HepG2 (cell line): ENCODE data around the gene ODAPH. TPM values are rescaled to one million over a fixed set of nuclear protein-coding genes. Genes with fewer than 3 reads are reported as not detected.
A peak's percentile ranks its signal among the peaks of the same experiment; 100 is the strongest.

Source experiments
- ATF7-NPFF ChIP-seq: sonication (generic); formaldehyde crosslinking; IDR thresholded peaks from 2 replicates; pipeline ENCODE4 v1.8.1; 2023; ENCODE audit warnings: mild to moderate bottlenecking, low read depth, missing genetic modification reagents, moderate library complexity
- BHLHE40 ChIP-seq: IDR thresholded peaks from 2 replicates; pipeline ENCODE4 v1.6.1; 2011; ENCODE audit warnings: low read length, improper control_type of control experiment
- HOXA9 ChIP-seq: sonication (generic); formaldehyde crosslinking; IDR thresholded peaks from 2 replicates; pipeline ENCODE4 v1.8.1; 2022; ENCODE audit warnings: missing genetic modification reagents, mild to moderate bottlenecking, moderate library complexity, borderline replicate concordance
- KDM5B ChIP-seq: sonication (generic); formaldehyde crosslinking; IDR thresholded peaks from 2 replicates; pipeline ENCODE4 v1.4.0; 2020; ENCODE audit warnings: missing genetic modification reagents, mild to moderate bottlenecking, borderline replicate concordance
- MAFF ChIP-seq: IDR thresholded peaks from 2 replicates; pipeline ENCODE4 v1.6.1; 2011; ENCODE audit warnings: low read depth, low read length, improper control_type of control experiment
- MAFK ChIP-seq, 2 experiments: IDR thresholded peaks in 1 of 2; conservative IDR thresholded peaks in 1 of 2; 2 replicates each; pipeline ENCODE4 v1.6.1; 2011; ENCODE audit warnings: improper control_type of control experiment in 2 of 2, low read length in 2 of 2
- MEIS2 ChIP-seq: sonication (generic); formaldehyde crosslinking; IDR thresholded peaks from 2 replicates; pipeline ENCODE4 v1.9.0; 2021; ENCODE audit warnings: mild to moderate bottlenecking, missing genetic modification reagents
- NPAS2 ChIP-seq: sonication (generic); formaldehyde crosslinking; IDR thresholded peaks from 2 replicates; pipeline ENCODE4 v1.8.0; 2022; ENCODE audit warnings: mild to moderate bottlenecking, missing genetic modification reagents, borderline replicate concordance
- NR2F1 ChIP-seq, 2 experiments: fragments of 450-650 bp in 1 of 2; formaldehyde crosslinking in 1 of 2; IDR thresholded peaks; 2 replicates each; pipeline versions ENCODE4 v1.5.0 to v1.6.1; 2016 to 2020; ENCODE audit warnings: mild to moderate bottlenecking in 1 of 2, missing compliant biosample characterization in 1 of 2, missing genetic modification reagents in 1 of 2, moderate library complexity in 1 of 2
- NR2F2 ChIP-seq: IDR thresholded peaks from 2 replicates; pipeline ENCODE4 v1.6.1; 2012; ENCODE audit warnings: low read depth, inconsistent platforms, borderline replicate concordance
- POGK ChIP-seq: sonication (generic); formaldehyde crosslinking; conservative IDR thresholded peaks from 2 replicates; pipeline ENCODE4 v1.8.0; 2022; ENCODE audit warnings: mild to moderate bottlenecking, moderate library complexity, missing genetic modification reagents
- SSRP1 ChIP-seq: IDR thresholded peaks from 2 replicates; pipeline ENCODE4 v1.6.1; 2016; ENCODE audit warnings: control low read depth
- TCF12 ChIP-seq, 2 experiments: fragments of 450-650 bp in 1 of 2; sonication (generic) in 1 of 2; formaldehyde crosslinking in 1 of 2; IDR thresholded peaks; 2 replicates each; pipeline versions ENCODE4 v1.6.1 to v1.8.0; 2017 to 2022; ENCODE audit warnings: antibody characterized with exemption in 1 of 2, mild to moderate bottlenecking in 1 of 2, missing genetic modification reagents in 1 of 2, moderate library complexity in 1 of 2
- ZSCAN9 ChIP-seq: IDR thresholded peaks from 2 replicates; pipeline ENCODE4 v1.6.1; 2016; ENCODE audit warnings: borderline replicate concordance
- polyA plus RNA-seq, 8 experiments: library from polyadenylated mRNA; depleted of rRNA in 3 of 8; stranded (reverse) in 7 of 8; unstranded in 1 of 8; fragments of >200 nt; fragmentation: Illumina TruSeq in 4 of 8; extraction: Trizol in 4 of 8; gene quantifications; 2 replicates each; pipeline versions ENCODE4 v1.2.1 to v1.2.3, GENCODE V29; 2011 to 2016; ENCODE audit warnings: low read depth in 4 of 8, missing spikeins in 1 of 8, mixed read lengths in 1 of 8; ENCODE audit not compliant: insufficient read depth in 1 of 8
- total RNA-seq, 5 experiments: library from RNA; depleted of rRNA; stranded (reverse); fragments of >200 nt; fragmentation: Illumina TruSeq; extraction: Trizol; gene quantifications; 2 replicates each; pipeline ENCODE4 v1.2.3, GENCODE V29; 2016; ENCODE audit warnings: low read depth in 1 of 5
- TF ChIP-seq, protein P1 (sequence below): fragments of 450-650 bp; IDR thresholded peaks from 2 replicates; pipeline ENCODE4 v1.6.1; 2017
- TF ChIP-seq, protein P2 (sequence below): sonication (generic); formaldehyde crosslinking; IDR thresholded peaks from 2 replicates; pipeline ENCODE4 v1.4.0; 2020; ENCODE audit warnings: missing genetic modification reagents

Gene ODAPH
- total and polyA plus RNA-seq, 2 of the 13 experiments (the other 11 are each of a cell fraction or from before 2014, with no cell fraction given) = 0.50 TPM; not detected in 1

DNA sequence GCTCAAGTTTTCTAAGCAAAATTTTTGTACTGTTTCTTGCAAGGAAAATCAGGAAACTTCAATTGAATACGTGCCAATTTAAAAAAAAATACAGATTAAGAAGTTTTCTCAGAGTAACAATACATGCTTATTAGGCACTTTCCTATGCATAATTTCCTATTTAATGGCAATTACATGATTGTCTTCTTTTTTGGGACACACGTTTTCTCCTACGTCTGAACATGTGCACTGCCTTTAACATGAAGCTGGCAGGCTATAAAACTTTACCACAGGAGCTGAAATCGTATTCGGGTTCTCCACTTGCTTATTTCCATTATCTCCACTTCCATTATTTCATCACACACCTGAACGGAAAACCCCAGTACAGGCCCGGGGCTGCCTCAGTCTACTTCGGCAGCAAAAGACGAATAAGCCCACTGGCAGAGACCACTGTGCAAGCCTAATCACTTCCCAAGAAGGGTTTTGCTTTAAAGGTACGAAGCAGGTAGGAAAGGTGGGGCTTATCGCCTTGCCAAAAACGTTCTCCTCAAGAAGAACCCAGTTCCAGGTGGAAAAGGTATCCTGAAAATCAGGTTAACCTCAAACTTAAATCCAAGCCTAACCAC is 42.2 kb upstream of the ODAPH start (continued):
- TF ChIP-seq NR2F1 (CRISPR knock-in tag; IDR thresholded peaks at IDR 0.05) = no peak
- TF ChIP-seq NR2F2 = no peak
- no peak for TF ChIP-seq SSRP1 (CRISPR knock-in tag)
- peak in 1 of 2 experiments; percentile 17; a peak in 1 of 4 replicates for TF ChIP-seq MAFK (conservative IDR thresholded peaks at IDR 0.05 in 1 of 2, IDR thresholded peaks at IDR 0.05 in 1 of 2; ENCODE audit: low read length in 2 of 2)
- TF ChIP-seq, protein P1, sequence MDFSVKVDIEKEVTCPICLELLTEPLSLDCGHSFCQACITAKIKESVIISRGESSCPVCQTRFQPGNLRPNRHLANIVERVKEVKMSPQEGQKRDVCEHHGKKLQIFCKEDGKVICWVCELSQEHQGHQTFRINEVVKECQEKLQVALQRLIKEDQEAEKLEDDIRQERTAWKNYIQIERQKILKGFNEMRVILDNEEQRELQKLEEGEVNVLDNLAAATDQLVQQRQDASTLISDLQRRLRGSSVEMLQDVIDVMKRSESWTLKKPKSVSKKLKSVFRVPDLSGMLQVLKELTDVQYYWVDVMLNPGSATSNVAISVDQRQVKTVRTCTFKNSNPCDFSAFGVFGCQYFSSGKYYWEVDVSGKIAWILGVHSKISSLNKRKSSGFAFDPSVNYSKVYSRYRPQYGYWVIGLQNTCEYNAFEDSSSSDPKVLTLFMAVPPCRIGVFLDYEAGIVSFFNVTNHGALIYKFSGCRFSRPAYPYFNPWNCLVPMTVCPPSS = no peak
- no peak for TF ChIP-seq POGK (CRISPR knock-in tag)
- TF ChIP-seq ZSCAN9 (CRISPR knock-in tag) = no peak
- TF ChIP-seq BHLHE40 = no peak
- TF ChIP-seq NPAS2 (CRISPR knock-in tag) = no peak
- no peak for TF ChIP-seq HOXA9
- TF ChIP-seq, protein P2, sequence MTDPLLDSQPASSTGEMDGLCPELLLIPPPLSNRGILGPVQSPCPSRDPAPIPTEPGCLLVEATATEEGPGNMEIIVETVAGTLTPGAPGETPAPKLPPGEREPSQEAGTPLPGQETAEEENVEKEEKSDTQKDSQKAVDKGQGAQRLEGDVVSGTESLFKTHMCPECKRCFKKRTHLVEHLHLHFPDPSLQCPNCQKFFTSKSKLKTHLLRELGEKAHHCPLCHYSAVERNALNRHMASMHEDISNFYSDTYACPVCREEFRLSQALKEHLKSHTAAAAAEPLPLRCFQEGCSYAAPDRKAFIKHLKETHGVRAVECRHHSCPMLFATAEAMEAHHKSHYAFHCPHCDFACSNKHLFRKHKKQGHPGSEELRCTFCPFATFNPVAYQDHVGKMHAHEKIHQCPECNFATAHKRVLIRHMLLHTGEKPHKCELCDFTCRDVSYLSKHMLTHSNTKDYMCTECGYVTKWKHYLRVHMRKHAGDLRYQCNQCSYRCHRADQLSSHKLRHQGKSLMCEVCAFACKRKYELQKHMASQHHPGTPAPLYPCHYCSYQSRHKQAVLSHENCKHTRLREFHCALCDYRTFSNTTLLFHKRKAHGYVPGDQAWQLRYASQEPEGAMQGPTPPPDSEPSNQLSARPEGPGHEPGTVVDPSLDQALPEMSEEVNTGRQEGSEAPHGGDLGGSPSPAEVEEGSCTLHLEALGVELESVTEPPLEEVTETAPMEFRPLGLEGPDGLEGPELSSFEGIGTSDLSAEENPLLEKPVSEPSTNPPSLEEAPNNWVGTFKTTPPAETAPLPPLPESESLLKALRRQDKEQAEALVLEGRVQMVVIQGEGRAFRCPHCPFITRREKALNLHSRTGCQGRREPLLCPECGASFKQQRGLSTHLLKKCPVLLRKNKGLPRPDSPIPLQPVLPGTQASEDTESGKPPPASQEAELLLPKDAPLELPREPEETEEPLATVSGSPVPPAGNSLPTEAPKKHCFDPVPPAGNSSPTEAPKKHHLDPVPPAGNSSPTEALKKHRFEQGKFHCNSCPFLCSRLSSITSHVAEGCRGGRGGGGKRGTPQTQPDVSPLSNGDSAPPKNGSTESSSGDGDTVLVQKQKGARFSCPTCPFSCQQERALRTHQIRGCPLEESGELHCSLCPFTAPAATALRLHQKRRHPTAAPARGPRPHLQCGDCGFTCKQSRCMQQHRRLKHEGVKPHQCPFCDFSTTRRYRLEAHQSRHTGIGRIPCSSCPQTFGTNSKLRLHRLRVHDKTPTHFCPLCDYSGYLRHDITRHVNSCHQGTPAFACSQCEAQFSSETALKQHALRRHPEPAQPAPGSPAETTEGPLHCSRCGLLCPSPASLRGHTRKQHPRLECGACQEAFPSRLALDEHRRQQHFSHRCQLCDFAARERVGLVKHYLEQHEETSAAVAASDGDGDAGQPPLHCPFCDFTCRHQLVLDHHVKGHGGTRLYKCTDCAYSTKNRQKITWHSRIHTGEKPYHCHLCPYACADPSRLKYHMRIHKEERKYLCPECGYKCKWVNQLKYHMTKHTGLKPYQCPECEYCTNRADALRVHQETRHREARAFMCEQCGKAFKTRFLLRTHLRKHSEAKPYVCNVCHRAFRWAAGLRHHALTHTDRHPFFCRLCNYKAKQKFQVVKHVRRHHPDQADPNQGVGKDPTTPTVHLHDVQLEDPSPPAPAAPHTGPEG (CRISPR knock-in tag) = no peak
- no peak for TF ChIP-seq KDM5B (CRISPR knock-in tag)
- no peak for TF ChIP-seq ATF7-NPFF (CRISPR knock-in tag)
- 0 out of 2 replicates have a peak, but pooled peaks have one; percentile 1 for TF ChIP-seq MAFF
- TF ChIP-seq TCF12 (IDR thresholded peaks at IDR 0.05) = no peak
- no peak for TF ChIP-seq TCF12 (CRISPR knock-in tag; IDR thresholded peaks at IDR 0.05)
- 0 out of 2 replicates have a peak, but pooled peaks have one; percentile 9 for TF ChIP-seq MEIS2
